LNCaP clone FGC (cell line): ENCODE results near the gene RAB3GAP2.

Source experiments
- DNase-seq: peaks from one replicate; pipeline ENCODE4 v3.0.0-alpha.2; 2011; ENCODE audit warnings: low read depth
- H3K4me3 ChIP-seq: 2 replicates; pipeline ENCODE4 v1.5.1; 2011; ENCODE audit warnings: mild to moderate bottlenecking, low read depth, low read length, control low read depth
- TF ChIP-seq, protein P1 (sequence below): IDR thresholded peaks from 2 replicates; pipeline ENCODE4 v1.5.1; 2012; ENCODE audit warnings: mild to moderate bottlenecking; ENCODE audit not compliant: control insufficient read depth, insufficient read depth; ENCODE audit errors: extremely low read depth

RAB3GAP2 gene

DNA sequence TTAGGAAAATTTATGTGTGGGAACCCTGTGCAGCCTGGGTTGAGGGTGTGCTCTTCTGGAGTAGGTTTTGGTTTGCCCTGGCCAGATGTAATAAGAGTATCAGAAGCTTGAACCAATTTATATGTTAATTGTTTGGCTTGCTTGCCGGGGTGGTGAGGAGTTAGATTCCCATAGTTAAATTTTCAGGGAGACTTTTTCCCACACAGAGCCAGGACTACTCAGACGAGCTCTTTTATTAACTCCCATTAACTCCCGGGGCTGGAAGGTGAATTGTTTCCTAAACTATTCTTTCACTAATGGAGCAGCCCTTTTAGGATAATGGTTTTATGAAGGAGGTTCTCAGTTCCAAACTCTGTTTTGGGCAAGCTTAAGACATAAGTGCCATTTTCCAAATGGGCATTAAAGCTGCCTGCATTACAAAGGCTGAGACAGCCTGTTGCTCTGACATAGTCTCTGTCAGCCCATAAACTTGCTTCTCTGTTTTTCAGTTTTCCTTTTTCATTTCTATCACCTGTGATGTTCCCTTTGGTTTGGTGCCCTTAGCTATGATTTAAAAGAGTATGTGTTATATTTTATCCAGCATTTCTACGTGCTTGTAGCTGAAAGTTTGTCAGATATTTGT lies 18.0 kb upstream of the RAB3GAP2 start:
- no peak overlapping the region for H3K4me3 ChIP-seq
- TF ChIP-seq, protein P1, sequence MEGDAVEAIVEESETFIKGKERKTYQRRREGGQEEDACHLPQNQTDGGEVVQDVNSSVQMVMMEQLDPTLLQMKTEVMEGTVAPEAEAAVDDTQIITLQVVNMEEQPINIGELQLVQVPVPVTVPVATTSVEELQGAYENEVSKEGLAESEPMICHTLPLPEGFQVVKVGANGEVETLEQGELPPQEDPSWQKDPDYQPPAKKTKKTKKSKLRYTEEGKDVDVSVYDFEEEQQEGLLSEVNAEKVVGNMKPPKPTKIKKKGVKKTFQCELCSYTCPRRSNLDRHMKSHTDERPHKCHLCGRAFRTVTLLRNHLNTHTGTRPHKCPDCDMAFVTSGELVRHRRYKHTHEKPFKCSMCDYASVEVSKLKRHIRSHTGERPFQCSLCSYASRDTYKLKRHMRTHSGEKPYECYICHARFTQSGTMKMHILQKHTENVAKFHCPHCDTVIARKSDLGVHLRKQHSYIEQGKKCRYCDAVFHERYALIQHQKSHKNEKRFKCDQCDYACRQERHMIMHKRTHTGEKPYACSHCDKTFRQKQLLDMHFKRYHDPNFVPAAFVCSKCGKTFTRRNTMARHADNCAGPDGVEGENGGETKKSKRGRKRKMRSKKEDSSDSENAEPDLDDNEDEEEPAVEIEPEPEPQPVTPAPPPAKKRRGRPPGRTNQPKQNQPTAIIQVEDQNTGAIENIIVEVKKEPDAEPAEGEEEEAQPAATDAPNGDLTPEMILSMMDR = no peak
- DNase-seq = no peak

DNA sequence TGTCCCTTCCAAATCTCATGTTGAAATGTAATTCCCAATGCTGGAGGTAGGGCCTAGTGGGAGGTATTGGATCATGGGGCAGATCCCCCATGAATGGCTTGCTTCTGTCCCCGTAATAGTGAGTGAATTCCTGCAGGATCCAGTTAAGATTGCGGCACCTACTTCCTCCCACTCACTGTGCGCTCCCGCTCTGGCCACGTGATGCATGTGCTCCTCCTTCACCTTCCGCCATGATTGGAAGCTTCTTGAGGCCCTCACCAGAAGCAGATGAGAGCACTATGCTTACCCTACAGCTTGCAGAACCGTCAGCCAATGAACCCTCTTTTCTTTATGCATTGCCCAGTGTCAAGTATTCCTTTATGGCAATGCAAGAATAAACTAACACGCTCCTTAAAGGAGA lies 14.9 kb upstream of the RAB3GAP2 start:
- TF ChIP-seq, protein P1 = no peak
- no peak overlapping the region for H3K4me3 ChIP-seq
- no peak for DNase-seq

DNA sequence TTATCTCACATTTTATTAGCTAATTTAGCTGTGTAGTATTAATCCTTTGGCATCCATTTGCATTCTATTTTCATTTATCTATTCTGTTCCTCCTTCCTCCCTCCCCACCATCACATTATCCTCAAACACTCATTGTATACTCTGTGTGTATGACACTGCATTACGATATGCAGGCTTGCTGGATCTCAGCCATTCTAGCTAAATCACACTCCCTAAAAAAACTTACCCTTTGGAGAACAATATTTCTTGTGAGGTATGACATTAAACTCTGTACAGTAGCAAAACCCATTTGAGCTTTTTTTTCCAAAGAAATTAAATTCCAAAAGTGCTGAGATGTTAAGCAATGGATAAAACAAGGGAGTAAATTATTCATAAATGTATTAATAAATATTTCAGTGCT lies 11.4 kb upstream of the RAB3GAP2 start:
- TF ChIP-seq, protein P1 = no peak
- no peak for DNase-seq
- H3K4me3 ChIP-seq = no peak overlapping the region

DNA sequence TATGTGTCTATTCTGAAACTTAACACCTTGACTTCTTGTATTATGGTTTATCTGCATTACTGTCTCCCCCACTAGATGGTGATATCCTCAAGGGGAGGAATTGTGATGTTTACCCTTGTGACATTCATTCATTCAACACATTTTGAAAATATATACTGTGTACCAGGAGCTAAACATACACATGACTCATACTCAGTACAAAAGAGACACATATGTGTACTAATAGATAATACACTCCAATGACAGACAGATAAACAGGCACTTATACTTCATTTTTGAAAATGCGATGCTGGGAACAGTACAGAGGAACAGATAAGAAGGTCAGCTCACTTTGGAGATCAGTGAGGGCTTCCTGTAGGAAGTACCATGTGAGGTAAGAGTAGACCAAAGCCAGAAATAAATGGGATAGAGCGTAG lies 8.9 kb upstream of the RAB3GAP2 start:
- peak; percentile 34 for DNase-seq
- no peak overlapping the region for H3K4me3 ChIP-seq
- TF ChIP-seq, protein P1 = peak; percentile 75

DNA sequence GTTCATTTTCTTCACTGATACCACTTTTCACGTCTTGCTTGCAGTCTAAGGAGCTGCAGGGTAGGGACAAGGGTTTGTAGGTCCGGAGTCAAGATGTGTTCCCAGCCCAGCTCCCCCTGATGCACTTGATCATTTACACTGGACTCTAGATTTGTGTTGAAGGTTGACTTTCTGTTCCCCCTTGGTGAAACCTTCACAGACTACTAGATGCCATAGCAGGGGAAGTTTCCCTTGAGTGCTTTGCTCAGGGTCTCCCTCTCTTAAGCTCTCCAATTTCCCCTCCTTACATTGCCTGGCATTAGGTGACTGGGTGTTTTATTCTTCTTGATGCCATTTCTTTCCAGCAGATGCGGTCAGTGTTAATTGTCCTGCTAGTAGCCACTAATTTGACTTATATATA lies 8.0 kb upstream of the RAB3GAP2 start:
- DNase-seq = no peak
- no peak overlapping the region for H3K4me3 ChIP-seq

DNA sequence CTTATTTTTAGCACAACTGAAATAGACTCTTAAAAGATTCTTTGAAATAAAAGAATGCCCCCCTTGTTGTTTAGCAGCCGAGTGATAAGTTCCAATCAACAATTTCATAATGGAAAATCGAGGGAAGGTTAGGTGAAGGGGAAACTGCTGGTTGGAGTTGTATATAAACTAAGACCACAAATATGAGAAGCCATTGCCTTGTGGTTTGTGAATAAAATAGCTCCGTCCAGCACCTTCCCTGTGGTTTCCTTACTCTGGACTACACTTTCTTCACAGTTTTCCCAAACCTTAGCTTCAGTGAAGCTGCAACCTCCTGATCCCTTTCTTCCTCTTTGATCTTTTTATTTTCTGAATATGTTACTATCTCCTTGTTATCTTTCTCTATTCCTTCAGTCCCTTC lies 6.7 kb upstream of the RAB3GAP2 start:
- TF ChIP-seq, protein P1 = no peak
- DNase-seq = no peak
- H3K4me3 ChIP-seq = no peak overlapping the region

More for the DNA sequence above, 8.0 kb upstream of the RAB3GAP2 start:
- TF ChIP-seq, protein P1 = no peak

DNA sequence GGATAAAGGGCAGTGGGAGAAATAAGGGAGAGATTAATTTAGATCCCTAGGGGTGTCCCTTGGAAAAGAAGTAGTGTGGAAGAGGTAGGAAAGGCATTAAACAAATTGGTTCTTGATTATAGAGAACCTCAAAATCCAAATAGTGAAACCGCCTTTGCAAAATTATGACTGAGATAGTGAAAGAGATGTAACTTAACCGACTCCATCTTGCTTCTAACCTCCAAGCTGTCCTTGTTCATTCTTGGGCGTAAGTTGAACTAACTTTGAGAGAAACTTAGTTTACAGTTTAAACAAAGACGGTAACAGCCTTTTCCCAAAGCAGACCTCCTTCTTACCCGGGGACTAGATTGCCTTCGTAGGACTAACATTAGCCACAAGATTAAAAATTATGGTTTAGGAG lies 3.2 kb upstream of the RAB3GAP2 start:
- TF ChIP-seq, protein P1 = no peak
- no peak for DNase-seq
- no peak overlapping the region for H3K4me3 ChIP-seq
